Body of pancreas (tissue), 4 donors: Measurements from ENCODE around the gene CAV1.

ENCODE experiments used
- CTCF ChIP-seq, 7 experiments: fragments of 450-650 bp in 4 of 7; fragments of 200-600 bp in 3 of 7; sonication (generic) in 3 of 7; IDR thresholded peaks; one replicate each; pipeline ENCODE4 v1.5.1; 2016 to 2019; ENCODE audit warnings: antibody characterized with exemption in 7 of 7
- POLR2A ChIP-seq, 3 donors: fragments of 450-650 bp; IDR thresholded peaks; one replicate each; pipeline ENCODE4 v1.6.1; 2016; ENCODE audit warnings: antibody characterized with exemption in 3 of 3, mild to moderate bottlenecking in 2 of 3

- TF ChIP-seq CTCF (IDR thresholded peaks at IDR 0.05): no peak
- TF ChIP-seq POLR2A (IDR thresholded peaks at IDR 0.05): no peak
Measured at GRCh38 chr7:116538138-116538537, 13.3 kb downstream of the CAV1 start.
